Fibroblast of the aortic adventitia (primary cell): ENCODE data around the gene TACC2. TPM values are rescaled to one million over a fixed set of nuclear protein-coding genes. Genes with fewer than 3 reads are reported as not detected.

Experiments used
- DNase-seq: peaks from one replicate; pipeline ENCODE4 v3.0.0-alpha.2; 2010; ENCODE audit warnings: low read depth
- H3K4me3 ChIP-seq: 2 replicates; pipeline ENCODE4 v1.5.1; 2011; ENCODE audit warnings: low read depth, mild to moderate bottlenecking, control low read depth, low read length, moderate library complexity
- CTCF ChIP-seq: IDR thresholded peaks from 2 replicates; pipeline ENCODE4 v1.5.1; 2011; ENCODE audit warnings: mild to moderate bottlenecking, low read length, control low read depth, inconsistent platforms; ENCODE audit not compliant: insufficient read depth
- total RNA-seq: library from RNA; depleted of rRNA; stranded (reverse); fragments of >200 nt; gene quantifications from 2 replicates; pipeline ENCODE4 v1.2.3, GENCODE V29; 2012; ENCODE audit warnings: low replicate concordance

Gene TACC2
- total RNA-seq, 1 donor = 9.2 TPM

GRCh38 chr10:122029499-122030199, 40.7 kb downstream of the TACC2 start:
- no peak for DNase-seq
- no peak for TF ChIP-seq CTCF
- H3K4me3 ChIP-seq = no peak overlapping the region

GRCh38 chr10:122030200-122030552, 41.2 kb downstream of the TACC2 start:
- DNase-seq = no peak
- no peak for TF ChIP-seq CTCF
- H3K4me3 ChIP-seq = no peak overlapping the region

- H3K4me3 ChIP-seq = no peak overlapping the region
- no peak for DNase-seq
- TF ChIP-seq CTCF = no peak
Measured at GRCh38 chr10:122033224-122033926, 44.4 kb downstream of the TACC2 start.

- no peak overlapping the region for H3K4me3 ChIP-seq
- no peak for DNase-seq
- TF ChIP-seq CTCF = no peak
Measured at GRCh38 chr10:122034149-122034756, 45.3 kb downstream of the TACC2 start.

GRCh38 chr10:122040786-122041185, 51.8 kb downstream of the TACC2 start:
- no peak for TF ChIP-seq CTCF
- DNase-seq = no peak

GRCh38 chr10:122042836-122043235, 53.9 kb downstream of the TACC2 start:
- no peak for TF ChIP-seq CTCF
- DNase-seq = no peak
- H3K4me3 ChIP-seq = no peak overlapping the region

More at GRCh38 chr10:122040786-122041185, 51.8 kb downstream of the TACC2 start:
- H3K4me3 ChIP-seq = no peak overlapping the region
